Gastroesophageal sphincter (tissue), 3 donors: ENCODE results near the gene NUTM1.
"Not testable (repeated sequence)": the region's sequence is repeated elsewhere in the genome, so short reads cannot be mapped to it uniquely, and the experiment has no call there.

Source experiments
- EP300 ChIP-seq: sonication (generic); formaldehyde crosslinking; IDR thresholded peaks from one replicate; pipeline ENCODE4 v1.6.1; 2017; ENCODE audit warnings: antibody characterized with exemption, mild to moderate bottlenecking
- POLR2A ChIP-seq, 2 donors: fragments of 450-650 bp; IDR thresholded peaks; one replicate each; pipeline ENCODE4 v1.6.1; 2017; ENCODE audit warnings: antibody characterized with exemption in 2 of 2, mild to moderate bottlenecking in 2 of 2, moderate library complexity in 1 of 2
- POLR2AphosphoS5 ChIP-seq: sonication (generic); formaldehyde crosslinking; IDR thresholded peaks from one replicate; pipeline ENCODE4 v1.6.1; 2017; ENCODE audit warnings: antibody characterized with exemption
- TF ChIP-seq, protein P1 (sequence below), 4 experiments: fragments of 200-600 bp in 2 of 4; fragments of 450-650 bp in 2 of 4; sonication (generic) in 1 of 4; IDR thresholded peaks; one replicate each; pipeline ENCODE4 v1.5.1; 2017 to 2019; ENCODE audit warnings: antibody characterized with exemption in 4 of 4, mild to moderate bottlenecking in 2 of 4, moderate library complexity in 2 of 4

DNA sequence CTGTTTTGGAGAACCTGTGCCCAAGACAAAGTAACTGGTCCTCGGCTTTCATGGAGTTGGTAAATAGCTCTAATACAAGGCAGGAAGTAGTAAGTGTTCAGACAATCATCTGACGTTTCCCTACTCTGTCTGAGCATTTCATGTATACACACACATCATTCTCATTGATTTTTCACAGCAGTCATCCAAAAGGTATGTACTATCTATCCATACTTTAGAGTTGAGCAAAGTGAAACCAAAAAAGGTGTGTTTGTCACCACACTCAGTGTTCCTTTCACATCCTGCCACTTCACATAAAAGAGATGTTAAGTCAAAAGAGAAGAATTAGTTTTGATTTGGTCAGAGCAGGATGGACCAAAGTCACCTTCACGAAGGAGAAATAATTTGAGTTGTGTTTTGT lies 60.8 kb downstream of the NUTM1 start:
- TF ChIP-seq, protein P1, sequence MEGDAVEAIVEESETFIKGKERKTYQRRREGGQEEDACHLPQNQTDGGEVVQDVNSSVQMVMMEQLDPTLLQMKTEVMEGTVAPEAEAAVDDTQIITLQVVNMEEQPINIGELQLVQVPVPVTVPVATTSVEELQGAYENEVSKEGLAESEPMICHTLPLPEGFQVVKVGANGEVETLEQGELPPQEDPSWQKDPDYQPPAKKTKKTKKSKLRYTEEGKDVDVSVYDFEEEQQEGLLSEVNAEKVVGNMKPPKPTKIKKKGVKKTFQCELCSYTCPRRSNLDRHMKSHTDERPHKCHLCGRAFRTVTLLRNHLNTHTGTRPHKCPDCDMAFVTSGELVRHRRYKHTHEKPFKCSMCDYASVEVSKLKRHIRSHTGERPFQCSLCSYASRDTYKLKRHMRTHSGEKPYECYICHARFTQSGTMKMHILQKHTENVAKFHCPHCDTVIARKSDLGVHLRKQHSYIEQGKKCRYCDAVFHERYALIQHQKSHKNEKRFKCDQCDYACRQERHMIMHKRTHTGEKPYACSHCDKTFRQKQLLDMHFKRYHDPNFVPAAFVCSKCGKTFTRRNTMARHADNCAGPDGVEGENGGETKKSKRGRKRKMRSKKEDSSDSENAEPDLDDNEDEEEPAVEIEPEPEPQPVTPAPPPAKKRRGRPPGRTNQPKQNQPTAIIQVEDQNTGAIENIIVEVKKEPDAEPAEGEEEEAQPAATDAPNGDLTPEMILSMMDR (IDR thresholded peaks at IDR 0.05): not testable (repeated sequence)
- not testable (repeated sequence) for TF ChIP-seq POLR2A (IDR thresholded peaks at IDR 0.05); EP300; POLR2AphosphoS5
